Measurements from ENCODE around the gene MAPK13.
"Not testable (repeated sequence)": the region's sequence is repeated elsewhere in the genome, so short reads cannot be mapped to it uniquely, and the experiment has no call there.

MAPK13 gene

GRCh38 chr6:36129941-36130666, at the start of gene MAPK13:
Gene MAPK13 (plus strand): TSS chr6:36130513. CDS start chr6:36130583, 70 bp downstream.
- no peaks in the 10 kb centered on the region for H3K9me3 Mint-ChIP-seq
- H3K4me3 Mint-ChIP-seq = peak within 1 kb of the TSS; percentile 74
- intact Hi-C loops (cut with micrococcal nuclease) = no loop called here
- peaks cover 67% of the 10 kb centered on the region for H3K4me1 Mint-ChIP-seq (ENCODE audit: low read depth)
- H3K36me3 Mint-ChIP-seq (ENCODE audit: low read depth) = peaks cover 25% of the 10 kb centered on the region
- H3K27ac Mint-ChIP-seq = peak within 1 kb of the TSS; percentile 77
- H3K27me3 Mint-ChIP-seq = peaks cover 3% of the 10 kb centered on the region

GRCh38 chr6:36082318-36082717, 48.0 kb upstream of the MAPK13 start:
- no peak overlapping the region for H3K4me3 Mint-ChIP-seq
- H3K9me3 Mint-ChIP-seq = peaks cover 16% of the 10 kb centered on the region
- no peaks in the 10 kb centered on the region for H3K27me3 Mint-ChIP-seq
- H3K27ac Mint-ChIP-seq = no peak overlapping the region
- H3K4me1 Mint-ChIP-seq (ENCODE audit: low read depth) = peaks cover 9% of the 10 kb centered on the region
- H3K36me3 Mint-ChIP-seq (ENCODE audit: low read depth) = peaks cover 93% of the 10 kb centered on the region
- intact Hi-C loops (cut with micrococcal nuclease) = no loop called here

- peaks cover 16% of the 10 kb centered on the region for H3K9me3 Mint-ChIP-seq
- H3K4me1 Mint-ChIP-seq (ENCODE audit: low read depth) = peaks cover 9% of the 10 kb centered on the region
- H3K4me3 Mint-ChIP-seq = no peak overlapping the region
- no peaks in the 10 kb centered on the region for H3K27me3 Mint-ChIP-seq
- no peak overlapping the region for H3K27ac Mint-ChIP-seq
- intact Hi-C loops (cut with micrococcal nuclease) = no loop called here
- H3K36me3 Mint-ChIP-seq (ENCODE audit: low read depth) = peaks cover 88% of the 10 kb centered on the region
Measured at GRCh38 chr6:36083446-36083845, 46.9 kb upstream of the MAPK13 start.

- H3K27me3 Mint-ChIP-seq; H3K9me3 Mint-ChIP-seq; H3K4me1 Mint-ChIP-seq (ENCODE audit: low read depth); intact Hi-C loops (cut with micrococcal nuclease); H3K27ac Mint-ChIP-seq; H3K4me3 Mint-ChIP-seq: not testable (repeated sequence)
- peaks cover 74% of the 10 kb centered on the region for H3K36me3 Mint-ChIP-seq (ENCODE audit: low read depth)
Measured at GRCh38 chr6:36088204-36088603, 42.1 kb upstream of the MAPK13 start.

- Mint-ChIP-seq H3K27ac (no peak overlapping the region), H3K4me1 (ENCODE audit: low read depth) (peaks cover 9% of the 10 kb centered on the region), H3K27me3 (no peaks in the 10 kb centered on the region), H3K4me3 (no peak overlapping the region), H3K36me3 (ENCODE audit: low read depth) (peaks cover 68% of the 10 kb centered on the region), H3K9me3 (no peaks in the 10 kb centered on the region)
- intact Hi-C loops (cut with micrococcal nuclease) = no loop called here
Measured at GRCh38 chr6:36089048-36089447, 41.3 kb upstream of the MAPK13 start.

GRCh38 chr6:36094238-36094637, 36.1 kb upstream of the MAPK13 start:
- H3K27me3 Mint-ChIP-seq = no peaks in the 10 kb centered on the region
- no peaks in the 10 kb centered on the region for H3K9me3 Mint-ChIP-seq
- H3K27ac Mint-ChIP-seq = peak overlapping the region; percentile 29
- H3K4me1 Mint-ChIP-seq (ENCODE audit: low read depth) = peaks cover 12% of the 10 kb centered on the region
- H3K36me3 Mint-ChIP-seq (ENCODE audit: low read depth) = peaks cover 73% of the 10 kb centered on the region
- intact Hi-C loops (cut with micrococcal nuclease) = no loop called here
- no peak overlapping the region for H3K4me3 Mint-ChIP-seq

GRCh38 chr6:36094753-36095496, 35.4 kb upstream of the MAPK13 start:
- H3K9me3 Mint-ChIP-seq = no peaks in the 10 kb centered on the region
- peak overlapping the region; percentile 29 for H3K27ac Mint-ChIP-seq
- peaks cover 78% of the 10 kb centered on the region for H3K36me3 Mint-ChIP-seq (ENCODE audit: low read depth)
- intact Hi-C loops (cut with micrococcal nuclease) = loop anchor here (1.0 kb wide), 1 partner anchor 68 kb away; the partner anchor contains the start of gene MAPK14
- H3K27me3 Mint-ChIP-seq = no peaks in the 10 kb centered on the region
- peaks cover 16% of the 10 kb centered on the region for H3K4me1 Mint-ChIP-seq (ENCODE audit: low read depth)
- no peak overlapping the region for H3K4me3 Mint-ChIP-seq

GRCh38 chr6:36095497-36096391, 34.6 kb upstream of the MAPK13 start:
- peaks cover 75% of the 10 kb centered on the region for H3K36me3 Mint-ChIP-seq (ENCODE audit: low read depth)
- peaks cover 16% of the 10 kb centered on the region for H3K4me1 Mint-ChIP-seq (ENCODE audit: low read depth)
- no peaks in the 10 kb centered on the region for H3K9me3 Mint-ChIP-seq
- no peaks in the 10 kb centered on the region for H3K27me3 Mint-ChIP-seq
- H3K27ac Mint-ChIP-seq = no peak overlapping the region
- intact Hi-C loops (cut with micrococcal nuclease) = loop anchor here (1.0 kb wide), 1 partner anchor 68 kb away; the partner anchor contains the start of gene MAPK14
- H3K4me3 Mint-ChIP-seq = no peak overlapping the region

- Mint-ChIP-seq H3K4me3 (no peak overlapping the region), H3K27ac (no peak overlapping the region), H3K4me1 (ENCODE audit: low read depth) (peaks cover 16% of the 10 kb centered on the region), H3K27me3 (no peaks in the 10 kb centered on the region), H3K9me3 (no peaks in the 10 kb centered on the region), H3K36me3 (ENCODE audit: low read depth) (peaks cover 74% of the 10 kb centered on the region)
- intact Hi-C loops (cut with micrococcal nuclease) = no loop called here
Measured at GRCh38 chr6:36098253-36098919, 31.9 kb upstream of the MAPK13 start.

- H3K36me3 Mint-ChIP-seq (ENCODE audit: low read depth) = peaks cover 81% of the 10 kb centered on the region
- H3K4me3 Mint-ChIP-seq = no peak overlapping the region
- H3K27ac Mint-ChIP-seq = no peak overlapping the region
- no peaks in the 10 kb centered on the region for H3K27me3 Mint-ChIP-seq
- H3K9me3 Mint-ChIP-seq = no peaks in the 10 kb centered on the region
- intact Hi-C loops (cut with micrococcal nuclease) = no loop called here
- peaks cover 16% of the 10 kb centered on the region for H3K4me1 Mint-ChIP-seq (ENCODE audit: low read depth)
Measured at GRCh38 chr6:36098920-36099647, 31.2 kb upstream of the MAPK13 start.

GRCh38 chr6:36099869-36100483, 30.3 kb upstream of the MAPK13 start:
- no peak overlapping the region for H3K27ac Mint-ChIP-seq
- H3K4me1 Mint-ChIP-seq (ENCODE audit: low read depth) = peaks cover 11% of the 10 kb centered on the region
- H3K9me3 Mint-ChIP-seq = no peaks in the 10 kb centered on the region
- no peak overlapping the region for H3K4me3 Mint-ChIP-seq
- H3K27me3 Mint-ChIP-seq = no peaks in the 10 kb centered on the region
- intact Hi-C loops (cut with micrococcal nuclease) = no loop called here
- peaks cover 90% of the 10 kb centered on the region for H3K36me3 Mint-ChIP-seq (ENCODE audit: low read depth)

GRCh38 chr6:36101691-36102090, 28.6 kb upstream of the MAPK13 start:
- Mint-ChIP-seq H3K9me3 (no peaks in the 10 kb centered on the region), H3K27me3 (no peaks in the 10 kb centered on the region), H3K36me3 (ENCODE audit: low read depth) (peaks cover 92% of the 10 kb centered on the region), H3K4me3 (no peak overlapping the region), H3K4me1 (ENCODE audit: low read depth) (peaks cover 11% of the 10 kb centered on the region), H3K27ac (no peak overlapping the region)
- intact Hi-C loops (cut with micrococcal nuclease) = no loop called here
